K562 (cell line): Measurements from ENCODE around the gene KRT25. TPM values are rescaled to one million over a fixed set of nuclear protein-coding genes. Genes with fewer than 3 reads are reported as not detected.

Experiments
- ATAC-seq: fragments of 200-7000 bp; cut with Tn5 transposase; 3 replicates; pipeline ENCODE4 v1.9.1; 2020; ENCODE audit warnings: moderate library complexity
- BruUV-seq: library from RNA; stranded (reverse); fragments of 400-500 nt; replicated peaks from 2 replicates; lab custom pipeline; 2021; lab: Mats Ljungman, UMichigan
- CTCF ChIA-PET: fragments of 300-600 bp; formaldehyde crosslinking; extraction: SDS; loops from one replicate; lab custom pipeline; 2021; ENCODE audit warnings: low intra/inter-chr PET ratio; lab: Yijun Ruan, JAX
- POLR2A ChIA-PET: fragments of 300-600, 350-650 bp; sonication (Branson Sonifier 250); formaldehyde crosslinking; extraction: SDS; loops from one replicate; lab custom pipeline; 2021; ENCODE audit warnings: antibody characterized with exemption, inconsistent platforms; lab: Yijun Ruan, JAX
- DNase-seq, 4 experiments: peaks; one replicate each; pipeline versions ENCODE4 v3.0.0 to v3.0.0-alpha.2; 2011 to 2018; ENCODE audit warnings: low spot score in 3 of 4, mixed read lengths in 3 of 4; ENCODE audit errors: extremely low read depth in 1 of 4
- FAIRE-seq: peaks from 2 replicates; lab custom pipeline; 2011; peaks lifted over from hg19 to GRCh38; lab: Jason Lieb, UNC
- H2AFZ ChIP-seq: 2 replicates; pipeline ENCODE4 v1.6.0; 2011; ENCODE audit warnings: low read depth, low read length, control low read depth, inconsistent platforms
- H3K27ac ChIP-seq: fragments of 200-600 bp; 3 replicates; pipeline ENCODE4 v1.8.0; 2011; ENCODE audit warnings: low read depth, mild to moderate bottlenecking, control low read depth, inconsistent platforms, low read length, moderate library complexity, mixed read lengths; ENCODE audit errors: extremely low read depth
- H3K27me3 ChIP-seq, 2 experiments: fragments of 300-600 bp in 1 of 2; 2 replicates in 1 of 2; 3 replicates in 1 of 2; pipeline versions ENCODE4 v1.6.0 to v1.8.0; 2011; ENCODE audit warnings: inconsistent platforms in 2 of 2, low read length in 2 of 2, mild to moderate bottlenecking in 1 of 2, mixed read lengths in 1 of 2, moderate library complexity in 1 of 2; ENCODE audit not compliant: control insufficient read depth in 2 of 2, insufficient read depth in 2 of 2
- H3K36me3 ChIP-seq: fragments of 300-600 bp; 3 replicates; pipeline ENCODE4 v1.8.0; 2011; ENCODE audit warnings: mild to moderate bottlenecking, low read length, inconsistent platforms; ENCODE audit not compliant: control insufficient read depth, insufficient read depth
- H3K4me1 ChIP-seq, 2 experiments: fragments of 200-600 bp in 1 of 2; replicated peaks in 1 of 2; 2 replicates in 1 of 2; 3 replicates in 1 of 2; pipeline versions ENCODE4 v1.5.1 to v1.8.0; 2011; ENCODE audit warnings: inconsistent platforms in 2 of 2, low read length in 2 of 2, mild to moderate bottlenecking in 1 of 2, mixed read lengths in 1 of 2, moderate library complexity in 1 of 2; ENCODE audit not compliant: control insufficient read depth in 2 of 2, insufficient read depth in 2 of 2
- H3K4me2 ChIP-seq: 2 replicates; pipeline ENCODE4 v1.6.1; 2011; ENCODE audit warnings: low read length, control low read depth, inconsistent platforms, mixed read lengths; ENCODE audit not compliant: insufficient read depth
- H3K4me3 ChIP-seq: fragments of 200-600 bp; sonication (generic), shearing (Covaris generic); 2 replicates; pipeline ENCODE4 v1.5.1; 2016; ENCODE audit warnings: control low read depth, inconsistent platforms
- H3K79me2 ChIP-seq: fragments of 200-600 bp; 3 replicates; pipeline ENCODE4 v1.8.0; 2011; ENCODE audit warnings: low read length, inconsistent platforms; ENCODE audit not compliant: control insufficient read depth, insufficient read depth
- H3K9ac ChIP-seq, 2 experiments: 2 replicates each; pipeline versions ENCODE4 v1.6.0 to v1.6.1; 2011; ENCODE audit warnings: low read depth in 2 of 2, low read length in 2 of 2, control low read depth in 1 of 2, inconsistent platforms in 1 of 2, mild to moderate bottlenecking in 1 of 2, mixed read lengths in 1 of 2; ENCODE audit not compliant: insufficient read depth in 1 of 2
- H3K9me1 ChIP-seq: one replicate; pipeline ENCODE4 v1.6.0; 2011; ENCODE audit warnings: inconsistent platforms, mild to moderate bottlenecking, low read length, moderate library complexity; ENCODE audit not compliant: control insufficient read depth, insufficient read depth
- H3K9me3 ChIP-seq: replicated peaks from 2 replicates; pipeline ENCODE4 v1.5.1; 2011; ENCODE audit warnings: low read depth, low read length, inconsistent platforms; ENCODE audit not compliant: control insufficient read depth, insufficient read depth
- H4K20me1 ChIP-seq: replicated peaks from 2 replicates; pipeline ENCODE4 v1.6.1; 2011; ENCODE audit warnings: low read length, inconsistent platforms, mixed read lengths; ENCODE audit not compliant: control insufficient read depth, insufficient read depth
- CHD1 ChIP-seq: fragments of 200-600 bp; sonication (generic); IDR thresholded peaks from one replicate; pipeline ENCODE4 v1.6.1; 2012; ENCODE audit warnings: mild to moderate bottlenecking, moderate library complexity, low read length, inconsistent platforms
- ETV6 ChIP-seq, 3 experiments: fragments of 150-350 bp in 1 of 3; sonication (generic) in 1 of 3; formaldehyde crosslinking in 1 of 3; IDR thresholded peaks; 2 replicates each; pipeline versions ENCODE4 v1.6.1 to v1.8.0; 2014 to 2022; ENCODE audit warnings: borderline replicate concordance in 2 of 3, low read depth in 2 of 3, antibody characterized with exemption in 1 of 3, low read length in 1 of 3, mild to moderate bottlenecking in 1 of 3, missing genetic modification reagents in 1 of 3
- KAT7 ChIP-seq: sonication (generic); formaldehyde crosslinking; IDR thresholded peaks from 2 replicates; pipeline ENCODE4 v1.8.0; 2022; ENCODE audit warnings: missing genetic modification reagents, mild to moderate bottlenecking, borderline replicate concordance
- MAFK ChIP-seq: IDR thresholded peaks from 2 replicates; pipeline ENCODE4 v1.6.1; 2011; ENCODE audit warnings: low read length, improper control_type of control experiment
- MTA2 ChIP-seq: fragments of 450-650 bp; IDR thresholded peaks from 2 replicates; pipeline ENCODE4 v1.6.1; 2016; ENCODE audit warnings: low read depth
- RBFOX2 ChIP-seq: fragments of 200-400 bp; formaldehyde crosslinking; IDR thresholded peaks from 2 replicates; pipeline ENCODE4 v1.6.1; 2017; ENCODE audit warnings: low read depth, mild to moderate bottlenecking, low read length, moderate library complexity
- REST ChIP-seq, 2 experiments: fragments of 450-650 bp; formaldehyde crosslinking in 1 of 2; IDR thresholded peaks; 2 replicates each; pipeline versions ENCODE4 v1.4.0 to v1.6.1; 2014 to 2020; ENCODE audit warnings: mild to moderate bottlenecking in 2 of 2, borderline replicate concordance in 1 of 2, low read depth in 1 of 2
- SETDB1 ChIP-seq: IDR thresholded peaks from one replicate; pipeline ENCODE4 v1.6.1; 2012; ENCODE audit warnings: low read length, control low read depth, inconsistent platforms
- SP1 ChIP-seq: sonication (generic); formaldehyde crosslinking; IDR thresholded peaks from 2 replicates; pipeline ENCODE4 v1.8.1; 2022; ENCODE audit warnings: mild to moderate bottlenecking, missing genetic modification reagents
- TFAM ChIP-seq: fragments of 250-450 bp; sonication (Bioruptor Pico); conservative IDR thresholded peaks from 2 replicates; pipeline ENCODE4 v1.5.0; 2021; ENCODE audit warnings: mild to moderate bottlenecking, moderate library complexity
- YBX1 ChIP-seq: fragments of 450-650 bp; IDR thresholded peaks from 2 replicates; pipeline ENCODE4 v1.7.1; 2016; ENCODE audit warnings: mild to moderate bottlenecking
- ZBTB12 ChIP-seq: fragments of 250-450 bp; sonication (Bioruptor Pico); IDR thresholded peaks from 2 replicates; pipeline ENCODE4 v1.4.0; 2020
- ZNF124 ChIP-seq: sonication (generic); formaldehyde crosslinking; IDR thresholded peaks from 2 replicates; pipeline ENCODE4 v1.8.1; 2022; ENCODE audit warnings: missing genetic modification reagents
- ZNF561 ChIP-seq: fragments of 450-650 bp; formaldehyde crosslinking; conservative IDR thresholded peaks from 2 replicates; pipeline ENCODE4 v1.4.0; 2020; ENCODE audit warnings: mild to moderate bottlenecking, moderate library complexity
- ZNF780A ChIP-seq: fragments of 250-450 bp; sonication (Bioruptor Pico); IDR thresholded peaks from 2 replicates; pipeline ENCODE4 v1.5.0; 2021; ENCODE audit warnings: mild to moderate bottlenecking
- WGBS: fragments of 100-300 bp; shearing (Covaris generic); methylation state at CpG from one replicate; pipeline ENCODE4 v1.1.6; 2016; ENCODE audit warnings: low coverage, mixed read lengths; ENCODE audit not compliant: insufficient coverage; ENCODE audit errors: missing lambda C conversion rate; 5-methylcytosine and 5-hydroxymethylcytosine counted together
- in situ Hi-C: fragments of 300-500 bp; cut with MboI; formaldehyde crosslinking; loops from 4 replicates; pipeline ENCODE4 v1.15.0; 2018; ENCODE audit warnings: inconsistent platforms, mixed read lengths
- intact Hi-C: fragments of 100-400 bp; cut with micrococcal nuclease; formaldehyde crosslinking; loops from 2 replicates; pipeline ENCODE4 v1.14.2; 2022
- polyA plus RNA-seq, 8 experiments: library from polyadenylated mRNA; depleted of rRNA in 4 of 8; stranded (reverse) in 5 of 8; unstranded in 3 of 8; fragments of >200 nt; fragmentation: Nextera tagmentation in 2 of 8; fragmentation: Illumina TruSeq in 1 of 8; extraction: Ambion mirVana in 2 of 8; extraction: Trizol in 1 of 8; gene quantifications; 2 replicates each; pipeline versions ENCODE4 v1.2.1 to v1.2.3, GENCODE V29; 2011 to 2014; ENCODE audit warnings: inconsistent platforms in 1 of 8, missing spikeins in 1 of 8
- total RNA-seq, 7 experiments: library from RNA; depleted of rRNA in 6 of 7; stranded (reverse); fragments of >200 nt in 6 of 7; fragmentation: Illumina TruSeq in 2 of 7; extraction: Trizol in 2 of 7; gene quantifications; 2 replicates each; pipeline versions ENCODE4 v1.2.1 to v1.2.3, GENCODE V29; 2011 to 2021; ENCODE audit warnings: low replicate concordance in 1 of 7

Gene KRT25
- total and polyA plus RNA-seq, 9 of the 15 experiments (the other 6 are each of a cell fraction or from before 2014, with no cell fraction given): not detected

DNA sequence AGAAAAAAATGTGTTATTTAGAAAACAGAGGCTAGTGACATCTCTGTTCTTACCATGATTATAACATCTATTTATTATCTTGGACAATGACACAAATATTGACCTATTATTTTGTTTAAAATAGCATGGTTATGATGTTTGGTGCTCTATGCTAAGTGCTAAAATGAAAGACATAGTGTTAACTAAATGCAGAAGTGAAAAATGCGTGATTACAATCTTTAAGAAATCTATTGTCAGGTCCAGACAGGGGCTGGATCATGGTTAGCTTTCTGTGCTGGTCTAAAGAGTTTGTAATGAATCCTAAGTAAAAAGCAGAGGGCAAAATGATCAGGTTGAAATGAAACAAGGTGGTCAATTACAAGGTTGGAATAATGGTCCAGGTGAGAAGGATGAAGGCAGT is 45.2 kb upstream of the KRT25 start:
- Histone ChIP-seq H3K27me3 (peaks cover 16 to 32% of the 10 kb centered on the region in 2 experiments), H3K79me2 (no peaks in the 10 kb centered on the region), H3K9me3 (no peaks in the 10 kb centered on the region), H3K4me1 (peaks cover 0 to 5% of the 10 kb centered on the region in 2 experiments; a peak in 1 of 5 replicates), H3K27ac (no peak overlapping the region)
- 0% methylated on average over 1 of the region's 1 CpG for WGBS
- intact Hi-C loops: no loop called here
- BruUV-seq: no TSS peak
- ATAC-seq: no peak
- in situ Hi-C loops: loop anchor here (5.0 to 10.0 kb wide), 3 partner anchors 104 to 862 kb away; no protein-coding TSS in a partner anchor
- CTCF ChIA-PET: no interaction called here
- TF ChIP-seq MAFK (no peak), SETDB1 (no peak), ZNF780A (CRISPR knock-in tag) (no peak), ZBTB12 (CRISPR knock-in tag) (no peak), ZNF124 (CRISPR knock-in tag) (no peak), REST (IDR thresholded peaks at IDR 0.05; ENCODE audit: borderline replicate concordance) (no peak), REST (CRISPR knock-in tag; IDR thresholded peaks at IDR 0.05; ENCODE audit: low read depth) (no peak), CHD1 (no peak), SP1 (no peak), KAT7 (CRISPR knock-in tag) (no peak), YBX1 (no peak), RBFOX2 (no peak), ETV6 (IDR thresholded peaks at IDR 0.05; ENCODE audit: borderline replicate concordance in 1 of 2, low read depth in 2 of 2, low read length in 1 of 2) (no peak), ETV6 (CRISPR knock-in tag; IDR thresholded peaks at IDR 0.05; ENCODE audit: borderline replicate concordance) (no peak), MTA2 (no peak), TFAM (CRISPR knock-in tag) (no peak), ZNF561 (no peak)
- TF ChIP-seq, all 486 proteins: peak for 0
- POLR2A ChIA-PET: no interaction called here
- no peak overlapping the region for H3K4me2 ChIP-seq
- no peak overlapping the region for H3K9ac ChIP-seq
- no peaks in the 10 kb centered on the region for H3K36me3 ChIP-seq
- H2AFZ ChIP-seq: no peak overlapping the region
- no peaks in the 10 kb centered on the region for H4K20me1 ChIP-seq
- FAIRE-seq (no peak), DNase-seq (no peak)
- H3K9me1 ChIP-seq: no peaks in the 10 kb centered on the region
- H3K4me3 ChIP-seq: no peak overlapping the region
